Measurements from ENCODE around the gene WAS.

WAS gene

GRCh38 chrX:48698306-48698705 is 14.7 kb downstream of the WAS start:
- H3K4me3 ChIP-seq (ENCODE audit: low read depth, low read length) = no peak overlapping the region
- TF ChIP-seq CTCF (IDR thresholded peaks at IDR 0.05; ENCODE audit: borderline replicate concordance, insufficient read depth, low read depth, low read length) = no peak

GRCh38 chrX:48700246-48700645 is 16.6 kb downstream of the WAS start:
- no peak for TF ChIP-seq CTCF (IDR thresholded peaks at IDR 0.05; ENCODE audit: borderline replicate concordance, insufficient read depth, low read depth, low read length)

GRCh38 chrX:48700951-48701653 is 17.5 kb downstream of the WAS start:
- no peak for TF ChIP-seq CTCF (IDR thresholded peaks at IDR 0.05; ENCODE audit: borderline replicate concordance, insufficient read depth, low read depth, low read length)
- H3K4me3 ChIP-seq (ENCODE audit: low read depth, low read length) = no peak overlapping the region

More at GRCh38 chrX:48700246-48700645, 16.6 kb downstream of the WAS start:
- H3K4me3 ChIP-seq (ENCODE audit: low read depth, low read length) = no peak overlapping the region

GRCh38 chrX:48702032-48702431 is 18.4 kb downstream of the WAS start:
- H3K4me3 ChIP-seq (ENCODE audit: low read depth, low read length) = no peak overlapping the region
- TF ChIP-seq CTCF (IDR thresholded peaks at IDR 0.05; ENCODE audit: borderline replicate concordance, insufficient read depth, low read depth, low read length) = no peak

- TF ChIP-seq CTCF (IDR thresholded peaks at IDR 0.05; ENCODE audit: borderline replicate concordance, insufficient read depth, low read depth, low read length) = no peak
- H3K4me3 ChIP-seq (ENCODE audit: low read depth, low read length) = no peak overlapping the region
Observed at GRCh38 chrX:48702716-48703115, 19.1 kb downstream of the WAS start.

- TF ChIP-seq CTCF (IDR thresholded peaks at IDR 0.05; ENCODE audit: borderline replicate concordance, insufficient read depth, low read depth, low read length) = no peak
- no peak overlapping the region for H3K4me3 ChIP-seq (ENCODE audit: low read depth, low read length)
Observed at GRCh38 chrX:48703228-48703627, 19.6 kb downstream of the WAS start.

Data from GM12875 (cell line).